Measurements from ENCODE around the gene PRDX5.

PRDX5 gene

GRCh38 chr11:64305075-64305690 is 12.7 kb upstream of the PRDX5 start, which contains the start of gene ESRRA (continued):
- TF ChIP-seq SP7 (tag by site-specific recombination; IDR thresholded peaks at IDR 0.05) (no peak), ZBTB21 (tag by site-specific recombination; IDR thresholded peaks at IDR 0.05) (no peak), ZNF391 (tag by site-specific recombination; IDR thresholded peaks at IDR 0.05; ENCODE audit: borderline replicate concordance, low read depth) (no peak), SCRT1 (tag by site-specific recombination; IDR thresholded peaks at IDR 0.05; ENCODE audit: borderline replicate concordance) (no peak), ZNF670 (tag by site-specific recombination; IDR thresholded peaks at IDR 0.05; ENCODE audit: low read depth) (no peak), KLF17 (tag by site-specific recombination; IDR thresholded peaks at IDR 0.05) (no peak), ZBTB26 (tag by site-specific recombination; optimal IDR thresholded peaks at IDR 0.05) (peak; percentile 53), EGR2 (tag by site-specific recombination; IDR thresholded peaks at IDR 0.05; ENCODE audit: low read depth) (peak; percentile 29; the same call in 1 of the 2 replicates), ZNF549 (tag by site-specific recombination; IDR thresholded peaks at IDR 0.05) (no peak), TRIM28 (IDR thresholded peaks at IDR 0.05; ENCODE audit: borderline replicate concordance, low read length) (no peak), ZBTB48 (tag by site-specific recombination; IDR thresholded peaks at IDR 0.05) (no peak), ZNF157 (tag by site-specific recombination; IDR thresholded peaks at IDR 0.05) (no peak), SP3 (tag by site-specific recombination; IDR thresholded peaks at IDR 0.05) (peak; percentile 84), ZNF610 (tag by site-specific recombination; IDR thresholded peaks at IDR 0.05; ENCODE audit: borderline replicate concordance) (no peak), ZBTB10 (tag by site-specific recombination; IDR thresholded peaks at IDR 0.05) (no peak), AEBP2 (tag by site-specific recombination; IDR thresholded peaks at IDR 0.05; ENCODE audit: borderline replicate concordance) (no peak), ZNF560 (tag by site-specific recombination; IDR thresholded peaks at IDR 0.05; ENCODE audit: borderline replicate concordance) (no peak), ZNF155 (tag by site-specific recombination; IDR thresholded peaks at IDR 0.05) (no peak), RBAK (tag by site-specific recombination; IDR thresholded peaks at IDR 0.05) (no peak), ZNF501 (tag by site-specific recombination; IDR thresholded peaks at IDR 0.05) (no peak), ZNF354C (tag by site-specific recombination; IDR thresholded peaks at IDR 0.05; ENCODE audit: borderline replicate concordance, low read depth) (no peak), ZFP69B (tag by site-specific recombination; IDR thresholded peaks at IDR 0.05) (peak; percentile 44; the same call in 1 of the 2 replicates), ZNF785 (tag by site-specific recombination; IDR thresholded peaks at IDR 0.05) (no peak), FEZF1 (tag by site-specific recombination; IDR thresholded peaks at IDR 0.05) (peak; percentile 32; the same call in 1 of the 2 replicates), BCL11B (tag by site-specific recombination; IDR thresholded peaks at IDR 0.05; ENCODE audit: low read depth) (no peak), ZNF768 (tag by site-specific recombination; IDR thresholded peaks at IDR 0.05) (no peak), ZNF701 (tag by site-specific recombination; IDR thresholded peaks at IDR 0.05) (no peak), KLF10 (tag by site-specific recombination; IDR thresholded peaks at IDR 0.05) (0 out of 2 replicates have a peak, but pooled peaks have one; percentile 31)

Data from HEK293 (cell line).